Caco-2 (cell line): Measurements from ENCODE around the gene VRK2. TPM values are rescaled to one million over a fixed set of nuclear protein-coding genes. Genes with fewer than 3 reads are reported as not detected.
"Not testable (repeated sequence)": the region's sequence is repeated elsewhere in the genome, so short reads cannot be mapped to it uniquely, and the experiment has no call there.

ENCODE experiments used
- BruUV-seq: library from RNA; stranded (reverse); fragments of 400-500 nt; replicated peaks from 2 replicates; lab custom pipeline; 2021; lab: Mats Ljungman, UMichigan
- CTCF ChIA-PET: fragments of 300-600 bp; sonication (Branson Sonifier 250); formaldehyde crosslinking; loops from one replicate; lab custom pipeline; 2022; ENCODE audit warnings: antibody characterized with exemption; lab: Charles Lee
- POLR2A ChIA-PET: fragments of 300-600 bp; sonication (Branson Sonifier 250); formaldehyde crosslinking; loops from one replicate; lab custom pipeline; 2022; ENCODE audit warnings: antibody characterized with exemption; lab: Charles Lee
- DNase-seq, 2 experiments: peaks; one replicate each; pipeline versions ENCODE4 v3.0.0 to v3.0.0-alpha.2; 2020 to 2022
- H3K27me3 ChIP-seq: replicated peaks from 2 replicates; pipeline ENCODE4 v1.6.0; 2011; ENCODE audit warnings: low read length; ENCODE audit not compliant: control insufficient read depth, insufficient read depth
- H3K36me3 ChIP-seq: 2 replicates; pipeline ENCODE4 v1.5.1; 2011; ENCODE audit warnings: low read length; ENCODE audit not compliant: control insufficient read depth, insufficient read depth
- H3K4me1 ChIP-seq: fragments of 250-450 bp; sonication (Bioruptor Pico); 2 replicates; pipeline ENCODE4 v1.5.1; 2020; ENCODE audit warnings: mild to moderate bottlenecking
- H3K4me3 ChIP-seq: 2 replicates; pipeline ENCODE4 v1.5.1; 2011; ENCODE audit warnings: low read depth, mild to moderate bottlenecking, control low read depth, low read length
- H3K9me3 ChIP-seq: fragments of 250-450 bp; sonication (Bioruptor Pico); 2 replicates; pipeline ENCODE4 v1.5.1; 2020; ENCODE audit warnings: mild to moderate bottlenecking, moderate library complexity
- H3K27ac Mint-ChIP-seq: one replicate; pipeline ENCODE4 v1.8.0; 2022; ENCODE audit warnings: mixed read lengths; ENCODE audit not compliant: unreplicated experiment
- H3K27me3 Mint-ChIP-seq: one replicate; pipeline ENCODE4 v1.8.0; 2022; ENCODE audit warnings: mixed read lengths; ENCODE audit not compliant: insufficient read depth, unreplicated experiment
- H3K36me3 Mint-ChIP-seq: one replicate; pipeline ENCODE4 v1.8.0; 2022; ENCODE audit warnings: mild to moderate bottlenecking, mixed read lengths; ENCODE audit not compliant: insufficient read depth, unreplicated experiment
- H3K4me1 Mint-ChIP-seq: one replicate; pipeline ENCODE4 v1.8.0; 2022; ENCODE audit warnings: low read depth, mixed read lengths; ENCODE audit not compliant: unreplicated experiment
- H3K4me3 Mint-ChIP-seq: one replicate; pipeline ENCODE4 v1.8.0; 2022; ENCODE audit warnings: mild to moderate bottlenecking, moderate library complexity, mixed read lengths; ENCODE audit not compliant: unreplicated experiment
- H3K9me3 Mint-ChIP-seq: one replicate; pipeline ENCODE4 v1.8.0; 2022; ENCODE audit warnings: mixed read lengths; ENCODE audit not compliant: unreplicated experiment
- intact Hi-C: fragments of 100-400 bp; cut with micrococcal nuclease; formaldehyde crosslinking; loops from one replicate; pipeline ENCODE4 v1.10.0; 2022; ENCODE audit not compliant: unreplicated experiment
- total RNA-seq: library from RNA; stranded (reverse); gene quantifications from 2 replicates; pipeline ENCODE4 v1.2.3, GENCODE V29; 2022
- TF ChIP-seq, protein P1 (sequence below), 2 experiments: fragments of 200-600 bp in 1 of 2; IDR thresholded peaks; 1 replicate in 1 of 2; 2 replicates in 1 of 2; pipeline versions ENCODE4 v1.5.1 to v1.8.0; 2011 to 2022; ENCODE audit warnings: antibody characterized with exemption in 1 of 2, control low read depth in 1 of 2, inconsistent platforms in 1 of 2, low read depth in 1 of 2, low read length in 1 of 2, mild to moderate bottlenecking in 1 of 2, moderate library complexity in 1 of 2; ENCODE audit not compliant: insufficient read depth in 1 of 2, severe bottlenecking in 1 of 2, unreplicated experiment in 1 of 2

Gene VRK2
- total RNA-seq, 1 experiment from 2014 or later = 35.4 TPM

DNA sequence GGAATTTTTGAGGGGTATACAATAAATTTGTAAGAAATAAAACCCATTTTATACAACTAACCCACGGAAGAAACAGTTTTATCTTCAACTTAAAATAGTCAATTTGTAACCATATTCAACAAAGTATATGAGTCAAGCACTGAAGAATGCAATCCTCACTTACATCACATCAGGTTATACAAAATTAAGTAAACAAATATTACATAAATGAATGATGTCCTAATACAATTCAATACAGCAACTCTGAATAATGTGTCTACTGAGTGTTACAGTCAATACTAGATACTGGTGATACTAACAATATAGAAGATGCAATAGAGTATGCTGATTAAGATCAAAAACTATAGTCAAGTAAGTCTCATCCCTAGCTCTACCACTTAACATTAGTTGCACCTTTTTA lies 135.9 kb downstream of the VRK2 start:
- no peaks in the 10 kb centered on the region for H3K4me1 ChIP-seq
- intact Hi-C loops = no loop called here
- ChIA-PET POLR2A (no interaction called here), CTCF (no interaction called here)
- no peak overlapping the region for H3K27ac Mint-ChIP-seq
- TF ChIP-seq, protein P1, sequence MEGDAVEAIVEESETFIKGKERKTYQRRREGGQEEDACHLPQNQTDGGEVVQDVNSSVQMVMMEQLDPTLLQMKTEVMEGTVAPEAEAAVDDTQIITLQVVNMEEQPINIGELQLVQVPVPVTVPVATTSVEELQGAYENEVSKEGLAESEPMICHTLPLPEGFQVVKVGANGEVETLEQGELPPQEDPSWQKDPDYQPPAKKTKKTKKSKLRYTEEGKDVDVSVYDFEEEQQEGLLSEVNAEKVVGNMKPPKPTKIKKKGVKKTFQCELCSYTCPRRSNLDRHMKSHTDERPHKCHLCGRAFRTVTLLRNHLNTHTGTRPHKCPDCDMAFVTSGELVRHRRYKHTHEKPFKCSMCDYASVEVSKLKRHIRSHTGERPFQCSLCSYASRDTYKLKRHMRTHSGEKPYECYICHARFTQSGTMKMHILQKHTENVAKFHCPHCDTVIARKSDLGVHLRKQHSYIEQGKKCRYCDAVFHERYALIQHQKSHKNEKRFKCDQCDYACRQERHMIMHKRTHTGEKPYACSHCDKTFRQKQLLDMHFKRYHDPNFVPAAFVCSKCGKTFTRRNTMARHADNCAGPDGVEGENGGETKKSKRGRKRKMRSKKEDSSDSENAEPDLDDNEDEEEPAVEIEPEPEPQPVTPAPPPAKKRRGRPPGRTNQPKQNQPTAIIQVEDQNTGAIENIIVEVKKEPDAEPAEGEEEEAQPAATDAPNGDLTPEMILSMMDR (IDR thresholded peaks at IDR 0.05; ENCODE audit: insufficient read depth in 1 of 2, low read depth in 1 of 2, low read length in 1 of 2, severe bottlenecking in 1 of 2, unreplicated experiment in 1 of 2) = no peak
- H3K9me3 ChIP-seq = no peaks in the 10 kb centered on the region
- no peak overlapping the region for H3K4me3 ChIP-seq
- no peaks in the 10 kb centered on the region for H3K4me1 Mint-ChIP-seq
- no peak for DNase-seq
- H3K36me3 Mint-ChIP-seq = peaks cover 23% of the 10 kb centered on the region
- BruUV-seq = no TSS peak
- no peaks in the 10 kb centered on the region for H3K36me3 ChIP-seq
- no peak overlapping the region for H3K4me3 Mint-ChIP-seq
- H3K9me3 Mint-ChIP-seq = no peaks in the 10 kb centered on the region
- no peaks in the 10 kb centered on the region for H3K27me3 Mint-ChIP-seq
- no peaks in the 10 kb centered on the region for H3K27me3 ChIP-seq

DNA sequence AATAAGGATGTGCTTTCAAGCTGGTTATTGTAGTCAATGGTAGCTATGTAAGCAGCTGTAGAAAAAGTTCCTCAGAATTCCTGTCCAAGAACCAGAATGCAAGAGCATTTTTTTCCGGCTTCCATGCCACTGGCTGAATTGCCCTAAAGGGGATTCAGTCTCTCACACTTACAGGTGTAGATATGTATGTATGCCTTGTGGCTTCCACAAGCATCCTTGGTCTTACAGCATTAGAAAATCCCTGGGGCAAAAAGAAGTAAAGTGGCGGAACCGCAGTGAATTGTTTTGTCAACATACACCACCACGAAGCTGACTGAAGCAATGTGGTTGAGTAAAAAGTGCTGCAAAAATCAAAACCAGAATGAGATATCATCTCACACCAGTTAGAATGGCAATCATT lies 139.9 kb downstream of the VRK2 start:
- no TSS peak for BruUV-seq
- no peak for DNase-seq
- no peaks in the 10 kb centered on the region for H3K9me3 ChIP-seq
- no peak overlapping the region for H3K4me3 ChIP-seq
- intact Hi-C loops = no loop called here
- H3K4me1 ChIP-seq = no peaks in the 10 kb centered on the region
- TF ChIP-seq, protein P1 (IDR thresholded peaks at IDR 0.05; ENCODE audit: insufficient read depth in 1 of 2, low read depth in 1 of 2, low read length in 1 of 2, severe bottlenecking in 1 of 2, unreplicated experiment in 1 of 2) = no peak
- Mint-ChIP-seq H3K27me3 (no peaks in the 10 kb centered on the region), H3K4me1 (no peaks in the 10 kb centered on the region), H3K4me3 (no peak overlapping the region), H3K27ac (no peak overlapping the region), H3K36me3 (peaks cover 18% of the 10 kb centered on the region), H3K9me3 (no peaks in the 10 kb centered on the region)
- no peaks in the 10 kb centered on the region for H3K36me3 ChIP-seq
- ChIA-PET POLR2A (no interaction called here), CTCF (no interaction called here)
- no peaks in the 10 kb centered on the region for H3K27me3 ChIP-seq

DNA sequence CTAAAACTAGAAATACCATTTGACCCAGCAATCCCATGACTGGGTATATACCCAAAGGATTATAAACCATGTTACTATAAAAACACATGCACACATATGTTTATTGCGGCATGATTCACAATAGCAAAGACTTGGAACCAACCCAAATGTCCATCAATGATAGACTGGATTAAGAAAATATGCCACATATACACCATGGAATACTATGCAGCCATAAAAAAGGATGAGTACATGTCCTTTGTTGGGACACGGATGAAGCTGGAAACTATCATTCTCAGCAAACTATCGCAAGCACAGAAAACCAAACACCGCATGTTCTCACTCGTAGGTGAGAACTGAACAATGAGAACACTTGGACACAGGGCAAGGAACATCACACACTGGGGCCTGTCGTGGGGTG lies 140.4 kb downstream of the VRK2 start:
- H3K36me3 Mint-ChIP-seq = peaks cover 18% of the 10 kb centered on the region
- H3K9me3 ChIP-seq, H3K4me1 Mint-ChIP-seq, DNase-seq, intact Hi-C loops, H3K27me3 ChIP-seq, POLR2A ChIA-PET, H3K36me3 ChIP-seq, CTCF ChIA-PET, H3K4me3 ChIP-seq, H3K27ac Mint-ChIP-seq, H3K9me3 Mint-ChIP-seq, BruUV-seq, H3K4me3 Mint-ChIP-seq, H3K27me3 Mint-ChIP-seq, H3K4me1 ChIP-seq: not testable (repeated sequence)

DNA sequence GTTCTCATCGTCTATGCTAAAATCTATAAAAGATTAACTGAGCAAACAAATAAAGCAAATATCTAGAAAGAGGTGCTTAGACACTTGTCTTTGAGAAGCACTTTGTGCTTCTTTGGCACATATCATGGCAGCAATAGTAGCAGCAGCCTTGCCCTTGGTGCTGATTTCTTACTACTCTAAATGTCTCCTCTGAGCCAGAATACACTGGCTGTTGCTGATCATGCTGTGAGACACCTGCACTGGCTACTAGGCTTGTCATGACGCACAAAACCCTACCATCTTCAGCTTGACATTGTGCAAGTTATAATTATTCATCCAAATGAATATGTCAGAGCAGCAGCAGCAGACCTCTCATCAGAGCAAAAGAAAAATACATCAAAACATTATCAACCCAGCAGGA lies 147.9 kb downstream of the VRK2 start:
- TF ChIP-seq, protein P1 (IDR thresholded peaks at IDR 0.05; ENCODE audit: insufficient read depth in 1 of 2, low read depth in 1 of 2, low read length in 1 of 2, severe bottlenecking in 1 of 2, unreplicated experiment in 1 of 2) = no peak
- no peak overlapping the region for H3K27ac Mint-ChIP-seq
- H3K36me3 ChIP-seq = no peaks in the 10 kb centered on the region
- H3K4me1 ChIP-seq = no peaks in the 10 kb centered on the region
- H3K27me3 Mint-ChIP-seq = no peaks in the 10 kb centered on the region
- H3K4me3 Mint-ChIP-seq = no peak overlapping the region
- POLR2A ChIA-PET = no interaction called here
- intact Hi-C loops = no loop called here
- no peaks in the 10 kb centered on the region for H3K9me3 ChIP-seq
- peaks cover 16% of the 10 kb centered on the region for H3K36me3 Mint-ChIP-seq
- CTCF ChIA-PET = no interaction called here
- peaks cover 6% of the 10 kb centered on the region for H3K4me1 Mint-ChIP-seq
- BruUV-seq = no TSS peak
- no peaks in the 10 kb centered on the region for H3K27me3 ChIP-seq
- DNase-seq = no peak
- H3K4me3 ChIP-seq = no peak overlapping the region
- no peaks in the 10 kb centered on the region for H3K9me3 Mint-ChIP-seq
